HepG2 (cell line): ENCODE data around the gene ENO3. TPM values are rescaled to one million over a fixed set of nuclear protein-coding genes. Genes with fewer than 3 reads are reported as not detected.

Experiments used
- CBX5 ChIP-seq: sonication (generic); formaldehyde crosslinking; IDR thresholded peaks from 2 replicates; pipeline ENCODE4 v1.4.0; 2020; ENCODE audit warnings: missing genetic modification reagents, borderline replicate concordance
- MAZ ChIP-seq, 2 experiments: sonication (generic) in 1 of 2; formaldehyde crosslinking in 1 of 2; IDR thresholded peaks; 2 replicates each; pipeline versions ENCODE4 v1.5.0 to v1.6.1; 2012 to 2020; ENCODE audit warnings: low read depth in 2 of 2, mild to moderate bottlenecking in 2 of 2, borderline replicate concordance in 1 of 2, improper control_type of control experiment in 1 of 2, low read length in 1 of 2, missing genetic modification reagents in 1 of 2, moderate library complexity in 1 of 2
- NFE2L1 ChIP-seq: sonication (generic); formaldehyde crosslinking; IDR thresholded peaks from 2 replicates; pipeline ENCODE4 v1.4.0; 2020; ENCODE audit warnings: missing genetic modification reagents, mild to moderate bottlenecking, borderline replicate concordance
- NONO ChIP-seq, 2 experiments: fragments of 450-650 bp in 1 of 2; sonication (generic) in 1 of 2; formaldehyde crosslinking in 1 of 2; IDR thresholded peaks in 1 of 2; conservative IDR thresholded peaks in 1 of 2; 2 replicates each; pipeline versions ENCODE4 v1.6.1 to v1.8.0; 2017 to 2022; ENCODE audit warnings: mild to moderate bottlenecking in 1 of 2, missing genetic modification reagents in 1 of 2, moderate library complexity in 1 of 2
- PRDM15 ChIP-seq: sonication (generic); formaldehyde crosslinking; IDR thresholded peaks from 2 replicates; pipeline ENCODE4 v1.4.0; 2020; ENCODE audit warnings: missing genetic modification reagents
- RNF2 ChIP-seq: fragments of 450-650 bp; conservative IDR thresholded peaks from 2 replicates; pipeline ENCODE4 v1.6.1; 2016; ENCODE audit warnings: low read depth
- SMARCE1 ChIP-seq: fragments of 450-650 bp; IDR thresholded peaks from 2 replicates; pipeline ENCODE4 v1.6.1; 2017; ENCODE audit warnings: borderline replicate concordance
- SRY ChIP-seq: sonication (generic); formaldehyde crosslinking; IDR thresholded peaks from 2 replicates; pipeline ENCODE4 v1.8.0; 2022; ENCODE audit warnings: mild to moderate bottlenecking, missing genetic modification reagents
- TERF1 ChIP-seq: sonication (generic); formaldehyde crosslinking; IDR thresholded peaks from 2 replicates; pipeline ENCODE4 v1.8.0; 2022; ENCODE audit warnings: mild to moderate bottlenecking, missing genetic modification reagents, moderate library complexity
- ZBTB10 ChIP-seq: sonication (generic); formaldehyde crosslinking; IDR thresholded peaks from 2 replicates; pipeline ENCODE4 v1.4.0; 2020; ENCODE audit warnings: missing genetic modification reagents, borderline replicate concordance
- ZNF281 ChIP-seq: sonication (generic); formaldehyde crosslinking; IDR thresholded peaks from 2 replicates; pipeline ENCODE4 v1.4.0; 2020; ENCODE audit warnings: missing genetic modification reagents, borderline replicate concordance
- ZNF282 ChIP-seq: fragments of 450-650 bp; IDR thresholded peaks from 2 replicates; pipeline ENCODE4 v1.6.1; 2018; ENCODE audit not compliant: partially characterized antibody
- ZNF331 ChIP-seq: sonication (generic); formaldehyde crosslinking; IDR thresholded peaks from 2 replicates; pipeline ENCODE4 v1.4.0; 2020; ENCODE audit warnings: missing genetic modification reagents
- ZNF564 ChIP-seq: sonication (generic); formaldehyde crosslinking; IDR thresholded peaks from 2 replicates; pipeline ENCODE4 v1.8.1; 2023; ENCODE audit warnings: mild to moderate bottlenecking, missing genetic modification reagents
- ZNF777 ChIP-seq: sonication (generic); formaldehyde crosslinking; IDR thresholded peaks from 2 replicates; pipeline ENCODE4 v1.4.0; 2020; ENCODE audit warnings: missing genetic modification reagents
- ZSCAN25 ChIP-seq: sonication (generic); formaldehyde crosslinking; IDR thresholded peaks from 2 replicates; pipeline ENCODE4 v1.8.0; 2022; ENCODE audit warnings: mild to moderate bottlenecking, missing genetic modification reagents
- polyA plus RNA-seq, 8 experiments: library from polyadenylated mRNA; depleted of rRNA in 3 of 8; stranded (reverse) in 7 of 8; unstranded in 1 of 8; fragments of >200 nt; fragmentation: Illumina TruSeq in 4 of 8; extraction: Trizol in 4 of 8; gene quantifications; 2 replicates each; pipeline versions ENCODE4 v1.2.1 to v1.2.3, GENCODE V29; 2011 to 2016; ENCODE audit warnings: low read depth in 4 of 8, missing spikeins in 1 of 8, mixed read lengths in 1 of 8; ENCODE audit not compliant: insufficient read depth in 1 of 8
- total RNA-seq, 5 experiments: library from RNA; depleted of rRNA; stranded (reverse); fragments of >200 nt; fragmentation: Illumina TruSeq; extraction: Trizol; gene quantifications; 2 replicates each; pipeline ENCODE4 v1.2.3, GENCODE V29; 2016; ENCODE audit warnings: low read depth in 1 of 5

The ENO3 gene
- total and polyA plus RNA-seq, 2 of the 13 experiments (the other 11 are each of a cell fraction or from before 2014, with no cell fraction given), result 59.8 to 69.8 TPM

GRCh38 chr17:4949321-4950074, 1.4 kb upstream of the ENO3 start (continued):
- TF ChIP-seq ZNF564 (CRISPR knock-in tag) (peak; percentile 88), TERF1 (CRISPR knock-in tag) (no peak), ZNF281 (peak; percentile 66; the same call in 1 of the 2 replicates), NFE2L1 (CRISPR knock-in tag) (no peak), NONO (IDR thresholded peaks at IDR 0.05) (no peak), NONO (CRISPR knock-in tag; conservative IDR thresholded peaks at IDR 0.05) (peak; percentile 86), CBX5 (CRISPR knock-in tag) (no peak), ZNF777 (CRISPR knock-in tag) (peak; percentile 96), RNF2 (peak; percentile 54; the same call in 1 of the 2 replicates), ZNF282 (no peak), SMARCE1 (no peak), SRY (peak; percentile 51; the same call in 1 of the 2 replicates), PRDM15 (CRISPR knock-in tag) (peak; percentile 35; the same call in 1 of the 2 replicates), MAZ (IDR thresholded peaks at IDR 0.05; ENCODE audit: borderline replicate concordance, low read depth, low read length) (peak; percentile 56; the same call in 1 of the 2 replicates), MAZ (CRISPR knock-in tag; IDR thresholded peaks at IDR 0.05; ENCODE audit: low read depth) (peak; percentile 81), ZBTB10 (CRISPR knock-in tag) (0 out of 2 replicates have a peak, but pooled peaks have one; percentile 24), ZNF331 (CRISPR knock-in tag) (no peak), ZSCAN25 (peak; percentile 99)
